Natural killer cell treated with Interleukin-12 subunit alpha and Interleukin-12 subunit beta and Interleukin-15 and Interleukin-18, amount 100 ng/mL, for 72 hours (primary cell): ENCODE measurements around the gene RNF149. TPM values are rescaled to one million over a fixed set of nuclear protein-coding genes. Genes with fewer than 3 reads are reported as not detected.

ENCODE experiments used
- ATAC-seq, 2 donors: fragments of 150-1000 bp; cut with Tn5 transposase in 1 of 2; sonication (Bioruptor Pico), chemical (Tn5 transposase) in 1 of 2; 2 replicates each; pipeline ENCODE4 v1.10.0; 2021
- DNase-seq: peaks from one replicate; pipeline ENCODE4 v3.0.0; 2022; ENCODE audit warnings: low spot score
- H3K27ac Mint-ChIP-seq, 2 donors: 1 replicate in 1 of 2; 2 replicates in 1 of 2; pipeline ENCODE4 v1.8.0; 2022; ENCODE audit warnings: mixed read lengths in 2 of 2, mild to moderate bottlenecking in 1 of 2, moderate library complexity in 1 of 2
- H3K27me3 Mint-ChIP-seq, 2 donors: 1 replicate in 1 of 2; 2 replicates in 1 of 2; pipeline ENCODE4 v1.8.0; 2022; ENCODE audit warnings: mixed read lengths in 2 of 2
- H3K36me3 Mint-ChIP-seq: one replicate; pipeline ENCODE4 v1.8.0; 2022; ENCODE audit warnings: mixed read lengths
- H3K4me1 Mint-ChIP-seq, 2 donors: 1 replicate in 1 of 2; 2 replicates in 1 of 2; pipeline ENCODE4 v1.8.0; 2022; ENCODE audit warnings: low read depth in 2 of 2, mixed read lengths in 2 of 2, mild to moderate bottlenecking in 1 of 2
- H3K4me3 Mint-ChIP-seq: one replicate; pipeline ENCODE4 v1.8.0; 2022; ENCODE audit warnings: mixed read lengths
- H3K9me3 Mint-ChIP-seq: 2 replicates; pipeline ENCODE4 v1.8.0; 2022; ENCODE audit warnings: mixed read lengths
- total RNA-seq, 2 donors: library from RNA; stranded (reverse); gene quantifications; one replicate each; pipeline ENCODE4 v1.2.3, GENCODE V29; 2022

RNF149 gene
- total RNA-seq, 2 donors from 2014 or later: 85.6 to 123 TPM

DNA sequence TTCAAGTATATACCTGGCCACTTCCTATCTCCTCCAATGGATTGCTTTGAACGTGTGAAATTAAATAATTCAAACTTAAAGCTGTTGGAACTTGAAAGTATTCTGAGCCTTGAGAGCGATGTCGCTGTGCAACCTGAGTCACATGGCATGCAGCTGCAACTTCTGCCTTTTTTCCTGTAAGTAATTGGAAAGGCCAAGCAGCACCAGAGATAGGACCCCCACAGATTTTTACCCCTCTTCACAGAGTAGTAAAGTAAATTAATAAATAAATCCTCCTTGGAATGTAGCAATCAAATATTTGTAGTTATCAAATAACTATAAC, 3.2 kb upstream of the RNF149 start:
- H3K27ac Mint-ChIP-seq: peak overlapping the region; percentile 95

DNA sequence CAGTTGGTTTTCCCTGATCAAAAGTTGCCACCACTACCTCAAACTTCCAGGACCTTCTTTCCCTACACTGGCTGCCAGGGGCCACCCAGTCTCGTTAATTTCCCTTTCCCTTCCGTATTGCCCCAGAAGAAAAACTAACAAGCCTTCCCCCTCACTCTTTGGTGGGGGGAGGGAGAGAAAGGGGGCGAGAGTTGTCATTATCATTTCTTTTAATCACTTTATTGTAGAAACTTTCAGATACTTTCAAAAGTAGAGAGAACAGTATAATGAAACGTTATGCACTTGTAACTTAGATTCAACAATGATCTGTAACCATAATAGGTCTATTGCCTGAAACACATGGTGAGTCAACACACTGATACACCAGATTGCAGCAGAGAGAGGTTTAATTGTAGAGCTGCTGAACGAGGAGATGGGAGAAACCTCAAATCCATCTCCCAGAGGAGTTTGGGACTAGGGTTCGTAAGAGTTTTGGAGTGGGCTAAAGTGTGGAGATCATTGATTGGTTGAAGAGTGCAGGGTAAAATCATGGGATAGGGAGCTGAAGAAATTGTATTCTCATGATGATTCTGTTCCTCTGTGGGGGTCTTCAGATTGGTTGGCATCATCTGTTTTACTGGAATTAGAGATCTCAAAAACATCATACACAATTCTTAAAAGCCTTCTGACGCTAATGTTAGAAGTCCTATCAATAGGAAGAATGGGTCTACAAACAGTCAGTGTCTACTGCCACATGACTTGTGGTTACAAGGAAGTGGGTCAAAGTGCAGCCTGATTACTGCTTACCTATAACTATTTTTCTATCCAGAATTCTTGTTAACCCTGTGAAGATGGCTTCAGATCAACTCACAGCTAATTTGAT, 2.6 kb upstream of the RNF149 start:
- ATAC-seq (no peak), DNase-seq (no peak)
- Mint-ChIP-seq H3K4me3 (peak overlapping the region; percentile 96), H3K9me3 (no peaks in the 10 kb centered on the region), H3K27ac (peak overlapping the region; percentile 95), H3K36me3 (peaks cover 6% of the 10 kb centered on the region), H3K27me3 (no peaks in the 10 kb centered on the region), H3K4me1 (peaks cover 41 to 48% of the 10 kb centered on the region in 2 donors)

More for the DNA sequence above, 3.2 kb upstream of the RNF149 start:
- H3K27me3 Mint-ChIP-seq: no peaks in the 10 kb centered on the region
- no peaks in the 10 kb centered on the region for H3K9me3 Mint-ChIP-seq
- peak overlapping the region; percentile 96 for H3K4me3 Mint-ChIP-seq
- peaks cover 7% of the 10 kb centered on the region for H3K36me3 Mint-ChIP-seq
- H3K4me1 Mint-ChIP-seq: peaks cover 38 to 42% of the 10 kb centered on the region in 2 donors
- ATAC-seq: no peak
- DNase-seq: no peak

DNA sequence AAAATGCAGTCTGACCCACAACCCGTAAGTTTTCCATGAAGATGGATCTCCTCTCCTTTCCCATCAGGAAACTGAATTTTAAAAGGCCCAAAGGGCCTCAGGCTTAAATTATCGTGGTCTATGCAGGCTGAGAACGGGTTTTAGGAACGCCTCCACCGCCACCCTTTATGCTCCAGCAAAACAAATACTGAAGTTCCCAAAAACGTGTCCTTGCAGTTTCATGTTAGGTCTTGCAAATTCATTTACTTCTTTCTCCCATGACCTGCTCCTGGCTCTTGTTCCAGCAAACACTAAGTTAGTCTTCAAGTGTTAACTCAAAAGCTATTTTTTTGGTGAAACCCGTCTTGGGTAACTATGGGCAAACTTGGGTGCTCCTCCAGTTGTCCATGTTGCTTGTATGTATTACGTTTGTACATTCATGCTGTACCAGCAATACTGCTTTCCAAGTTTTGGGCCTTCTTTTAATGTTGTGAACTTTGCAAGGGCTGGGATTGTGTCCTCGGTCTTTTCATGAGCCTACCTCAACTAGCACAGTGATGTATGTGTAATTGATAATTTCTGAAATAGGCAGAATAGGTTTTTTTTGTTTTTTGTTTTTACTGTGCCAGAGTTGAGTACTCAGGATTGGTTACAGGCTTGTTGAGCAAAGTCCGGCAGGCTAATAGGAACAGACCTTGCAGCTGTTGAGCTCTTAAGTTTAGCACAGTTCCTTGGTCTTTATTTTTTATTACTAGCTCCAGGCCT, 1.8 kb upstream of the RNF149 start:
- H3K4me3 Mint-ChIP-seq: peak overlapping the region; percentile 96
- H3K4me1 Mint-ChIP-seq: peaks cover 49 to 56% of the 10 kb centered on the region in 2 donors
- peaks cover 13% of the 10 kb centered on the region for H3K36me3 Mint-ChIP-seq

DNA sequence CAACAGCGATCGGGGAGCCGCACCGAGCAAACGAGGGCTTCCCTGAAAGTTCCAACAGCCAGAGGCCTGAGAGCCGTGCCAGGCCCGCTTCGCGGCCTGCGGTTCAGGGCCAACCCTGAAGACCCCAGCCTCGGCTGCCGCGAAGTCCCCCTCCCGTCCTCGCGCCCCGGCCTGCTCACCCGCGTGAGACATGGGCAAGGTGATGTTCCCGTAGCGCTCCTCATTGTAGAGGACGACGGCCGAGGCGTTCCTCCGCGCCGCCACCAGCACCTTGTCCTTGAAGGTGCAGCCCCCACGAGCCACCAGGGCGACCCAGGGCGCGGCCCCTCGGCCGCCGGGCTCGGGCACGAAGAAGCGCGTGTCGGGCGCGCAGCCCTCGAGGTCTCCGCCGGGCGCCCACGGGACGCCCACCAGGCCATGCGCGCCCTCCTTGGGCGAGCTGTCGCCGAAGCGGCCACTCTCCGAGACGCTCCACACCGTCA, 510 bp downstream of the RNF149 start:
- H3K4me3 Mint-ChIP-seq: peak overlapping the region; percentile 96
- DNase-seq (no peak), ATAC-seq (peak in 1 of 2 donors; percentile 21)
- no peaks in the 10 kb centered on the region for H3K9me3 Mint-ChIP-seq
- H3K27me3 Mint-ChIP-seq: no peaks in the 10 kb centered on the region
- peak overlapping the region; percentile 95 for H3K27ac Mint-ChIP-seq
- peaks cover 15% of the 10 kb centered on the region for H3K36me3 Mint-ChIP-seq
- H3K4me1 Mint-ChIP-seq: peaks cover 58 to 62% of the 10 kb centered on the region in 2 donors

More for the DNA sequence above, 1.8 kb upstream of the RNF149 start:
- Mint-ChIP-seq H3K27me3 (no peaks in the 10 kb centered on the region), H3K27ac (peak overlapping the region; percentile 95), H3K9me3 (no peaks in the 10 kb centered on the region)
- DNase-seq (no peak), ATAC-seq (no peak)

DNA sequence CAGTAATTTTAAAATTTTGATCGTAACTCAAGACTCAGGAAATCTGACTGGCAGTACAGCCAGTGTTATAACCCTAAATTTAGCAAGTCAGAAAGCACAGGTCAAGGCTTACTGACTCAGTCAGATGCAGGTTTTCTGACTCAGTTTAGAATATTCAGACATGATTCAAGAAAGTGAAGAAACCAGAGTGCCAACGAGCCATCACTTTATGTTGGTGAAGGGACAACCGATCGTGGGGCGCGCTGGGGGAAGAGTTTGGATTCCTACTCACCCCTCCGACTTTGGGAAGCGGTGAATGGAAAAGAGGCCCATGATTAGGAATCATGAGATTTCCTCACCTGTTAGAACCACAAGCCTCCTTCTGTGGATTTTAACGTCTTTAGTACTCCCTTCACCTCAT, 998 bp downstream of the RNF149 start:
- no peaks in the 10 kb centered on the region for H3K9me3 Mint-ChIP-seq
- DNase-seq (no peak), ATAC-seq (peak in 1 of 2 donors; percentile 22)
- peak overlapping the region; percentile 95 for H3K27ac Mint-ChIP-seq
- H3K27me3 Mint-ChIP-seq: no peaks in the 10 kb centered on the region
- H3K4me3 Mint-ChIP-seq: peak overlapping the region; percentile 96
- H3K4me1 Mint-ChIP-seq: peaks cover 58 to 66% of the 10 kb centered on the region in 2 donors
- peaks cover 15% of the 10 kb centered on the region for H3K36me3 Mint-ChIP-seq

DNA sequence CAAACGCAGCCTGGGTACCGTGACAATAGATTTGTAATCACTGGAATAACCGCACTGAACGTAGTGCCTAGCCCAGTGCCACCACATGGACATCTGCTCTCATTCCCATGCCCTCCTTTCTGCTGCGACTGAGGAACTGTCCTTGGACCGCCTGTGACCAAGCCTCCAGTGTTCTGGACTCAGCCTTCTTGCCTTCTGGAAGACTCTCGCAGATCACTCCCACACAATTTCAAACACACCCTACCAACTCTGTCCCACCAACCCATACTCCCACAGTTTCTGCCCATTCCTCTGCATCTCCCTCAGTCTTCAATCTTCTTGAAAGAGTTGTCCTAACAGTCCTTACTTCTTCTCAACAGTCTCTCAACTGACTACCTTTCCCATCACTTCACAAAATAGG, 2.1 kb downstream of the RNF149 start:
- no peak for ATAC-seq
- peaks cover 55 to 73% of the 10 kb centered on the region in 2 donors for H3K4me1 Mint-ChIP-seq
- H3K27me3 Mint-ChIP-seq: no peaks in the 10 kb centered on the region
- H3K4me3 Mint-ChIP-seq: peak overlapping the region; percentile 96
- no peaks in the 10 kb centered on the region for H3K9me3 Mint-ChIP-seq
- DNase-seq: no peak
- peak overlapping the region; percentile 95 for H3K27ac Mint-ChIP-seq
- peaks cover 15% of the 10 kb centered on the region for H3K36me3 Mint-ChIP-seq

DNA sequence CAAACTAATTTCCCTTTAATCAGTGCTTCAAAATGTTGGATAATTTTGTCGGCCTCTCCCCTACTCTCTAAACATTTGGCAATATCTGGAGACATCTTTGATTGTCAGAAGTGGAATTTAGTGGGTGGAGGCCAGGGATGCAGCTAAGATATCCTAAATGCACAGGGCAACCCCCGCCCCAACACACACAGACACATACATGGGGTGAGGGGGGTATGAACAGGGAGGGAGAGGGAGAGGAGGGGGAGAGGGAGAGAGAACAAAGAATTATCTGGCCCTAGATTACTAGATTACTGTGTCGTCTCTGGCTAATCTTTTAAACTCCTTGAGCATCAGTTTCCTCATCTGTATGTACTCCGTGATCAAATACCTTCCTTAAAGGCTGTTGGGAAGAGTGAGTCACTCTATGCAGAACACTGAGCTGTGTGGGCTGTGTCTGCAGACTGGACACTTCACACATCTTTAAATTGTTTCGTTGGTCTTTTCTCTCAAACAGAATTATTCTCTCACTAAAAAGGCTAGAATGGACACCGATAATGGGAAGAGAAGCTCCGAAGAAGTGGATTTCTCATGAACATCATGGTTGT, 2.9 kb downstream of the RNF149 start:
- Mint-ChIP-seq H3K36me3 (peaks cover 15% of the 10 kb centered on the region), H3K4me1 (peaks cover 53 to 72% of the 10 kb centered on the region in 2 donors), H3K27ac (peak overlapping the region; percentile 95), H3K4me3 (peak overlapping the region; percentile 96), H3K9me3 (no peaks in the 10 kb centered on the region), H3K27me3 (no peaks in the 10 kb centered on the region)
- ATAC-seq (no peak), DNase-seq (no peak)

DNA sequence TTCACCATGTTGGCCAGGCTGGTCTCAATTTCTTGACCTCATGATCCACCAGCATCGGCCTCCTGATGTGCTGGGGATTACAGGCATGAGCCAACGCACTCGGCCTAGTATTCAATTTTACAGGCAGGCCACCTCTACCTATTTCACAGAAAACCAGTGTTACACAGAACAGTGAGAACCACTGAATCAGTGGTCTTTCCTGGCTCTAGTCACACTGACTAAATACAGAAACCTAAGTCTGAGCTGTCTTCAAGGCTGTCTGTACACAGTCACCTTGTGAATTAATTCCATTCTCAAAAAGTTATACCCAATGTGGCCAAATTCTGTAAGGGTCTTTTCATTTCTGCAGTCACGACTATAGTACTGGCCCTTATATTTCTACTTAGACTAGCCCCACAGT, 3.5 kb downstream of the RNF149 start:
- peak; percentile 69 for DNase-seq
- ATAC-seq: peak; percentile 48 to 58
- H3K27me3 Mint-ChIP-seq: no peaks in the 10 kb centered on the region
- H3K4me3 Mint-ChIP-seq: peak overlapping the region; percentile 96
- H3K9me3 Mint-ChIP-seq: no peaks in the 10 kb centered on the region
- H3K4me1 Mint-ChIP-seq: peaks cover 49 to 69% of the 10 kb centered on the region in 2 donors
- H3K36me3 Mint-ChIP-seq: peaks cover 15% of the 10 kb centered on the region
- H3K27ac Mint-ChIP-seq: peak overlapping the region; percentile 95

DNA sequence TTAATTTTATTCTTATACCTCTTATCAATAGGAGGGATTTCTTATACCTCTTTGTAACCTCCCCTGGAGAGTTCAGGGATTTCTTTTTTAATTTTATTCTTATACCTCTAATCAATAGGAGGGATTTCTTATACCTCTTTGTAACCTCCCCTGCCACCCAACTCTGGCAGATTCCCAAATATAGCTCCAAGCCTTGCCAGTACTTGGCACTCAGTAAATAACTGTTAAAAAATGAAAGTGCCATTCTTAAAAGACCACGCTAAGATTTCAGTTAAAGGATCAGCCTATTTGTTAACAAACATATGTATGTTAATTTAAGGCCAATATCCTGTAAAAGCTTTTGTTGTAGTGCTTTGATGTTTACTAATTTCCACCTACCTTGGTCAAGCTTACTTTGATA, 4.8 kb downstream of the RNF149 start:
- H3K4me1 Mint-ChIP-seq: peaks cover 56 to 70% of the 10 kb centered on the region in 2 donors
- peak overlapping the region; percentile 95 for H3K27ac Mint-ChIP-seq
- no peaks in the 10 kb centered on the region for H3K9me3 Mint-ChIP-seq
- no peak for ATAC-seq
- H3K27me3 Mint-ChIP-seq: no peaks in the 10 kb centered on the region
- peaks cover 15% of the 10 kb centered on the region for H3K36me3 Mint-ChIP-seq
- no peak for DNase-seq
- H3K4me3 Mint-ChIP-seq: peak overlapping the region; percentile 96

DNA sequence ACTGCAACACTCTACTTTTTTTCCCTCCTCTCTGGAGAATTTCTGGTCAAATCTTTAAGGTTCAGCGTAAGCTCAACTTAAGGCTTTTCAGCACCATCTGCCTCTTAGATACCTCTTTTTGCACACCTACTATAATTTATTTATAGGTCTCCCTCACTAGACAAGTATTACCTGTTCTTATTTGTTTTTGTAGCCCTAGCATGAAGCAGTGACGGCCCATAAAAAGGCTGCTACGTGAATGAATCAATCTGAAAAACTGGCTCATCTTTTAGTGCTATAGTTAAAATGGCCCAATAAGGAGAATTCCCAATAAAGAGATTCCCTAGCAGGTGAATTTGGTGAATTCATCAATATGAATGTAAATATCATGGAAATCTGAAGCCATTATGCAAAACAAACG, 6.5 kb downstream of the RNF149 start:
- H3K36me3 Mint-ChIP-seq: peaks cover 15% of the 10 kb centered on the region
- DNase-seq: no peak
- no peaks in the 10 kb centered on the region for H3K27me3 Mint-ChIP-seq
- H3K4me3 Mint-ChIP-seq: peak overlapping the region; percentile 40
- H3K9me3 Mint-ChIP-seq: no peaks in the 10 kb centered on the region
- H3K4me1 Mint-ChIP-seq: peaks cover 67 to 81% of the 10 kb centered on the region in 2 donors
- ATAC-seq: no peak
- peak overlapping the region; percentile 59 to 70 for H3K27ac Mint-ChIP-seq

DNA sequence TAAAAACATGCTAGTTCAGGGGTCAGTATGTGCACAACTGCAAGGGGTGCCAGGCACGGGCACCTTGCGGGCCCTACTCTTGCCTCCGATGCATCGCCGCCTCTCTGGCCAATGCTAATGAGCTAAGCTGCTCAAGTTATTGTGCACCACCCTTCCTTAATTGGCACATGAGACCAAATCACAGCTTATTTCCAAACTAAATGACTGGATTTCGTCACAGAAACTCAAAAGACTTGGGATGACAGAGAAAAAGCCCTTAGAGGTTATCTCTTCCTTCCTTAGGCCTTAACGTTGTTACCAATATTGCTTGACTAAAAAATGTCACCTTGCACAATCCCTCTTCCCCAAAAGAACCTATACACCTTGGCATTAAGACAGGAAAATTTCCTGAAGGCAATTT, 7.7 kb downstream of the RNF149 start:
- Mint-ChIP-seq H3K27me3 (no peaks in the 10 kb centered on the region), H3K9me3 (no peaks in the 10 kb centered on the region), H3K4me1 (peaks cover 68 to 78% of the 10 kb centered on the region in 2 donors), H3K4me3 (peak overlapping the region; percentile 67), H3K27ac (peak overlapping the region; percentile 59 to 70), H3K36me3 (peaks cover 10% of the 10 kb centered on the region)
- DNase-seq (no peak), ATAC-seq (no peak)

DNA sequence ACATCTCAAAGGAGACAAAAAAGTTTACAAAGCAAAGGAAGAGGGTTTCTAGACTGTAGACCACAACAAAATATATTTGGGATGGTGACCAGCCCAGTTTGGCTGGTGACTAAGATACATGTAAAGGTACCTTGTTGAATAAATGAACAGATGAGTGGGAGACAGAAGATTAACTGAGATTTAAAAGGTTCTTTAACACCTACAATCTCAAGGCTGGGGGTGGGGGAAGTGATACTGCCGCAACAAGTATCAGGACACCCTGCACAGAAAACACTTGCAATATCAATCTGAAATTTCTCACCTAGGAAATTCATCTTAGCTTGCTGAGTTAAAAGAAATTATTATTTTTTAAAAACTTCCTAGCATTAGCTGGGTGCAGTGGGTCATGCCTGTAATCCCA, 8.3 kb downstream of the RNF149 start:
- DNase-seq (no peak), ATAC-seq (no peak)
- Mint-ChIP-seq H3K4me1 (peaks cover 62 to 73% of the 10 kb centered on the region in 2 donors), H3K27me3 (no peaks in the 10 kb centered on the region), H3K9me3 (no peaks in the 10 kb centered on the region), H3K36me3 (peaks cover 5% of the 10 kb centered on the region), H3K27ac (peak overlapping the region; percentile 61 to 74), H3K4me3 (peak overlapping the region; percentile 83)

DNA sequence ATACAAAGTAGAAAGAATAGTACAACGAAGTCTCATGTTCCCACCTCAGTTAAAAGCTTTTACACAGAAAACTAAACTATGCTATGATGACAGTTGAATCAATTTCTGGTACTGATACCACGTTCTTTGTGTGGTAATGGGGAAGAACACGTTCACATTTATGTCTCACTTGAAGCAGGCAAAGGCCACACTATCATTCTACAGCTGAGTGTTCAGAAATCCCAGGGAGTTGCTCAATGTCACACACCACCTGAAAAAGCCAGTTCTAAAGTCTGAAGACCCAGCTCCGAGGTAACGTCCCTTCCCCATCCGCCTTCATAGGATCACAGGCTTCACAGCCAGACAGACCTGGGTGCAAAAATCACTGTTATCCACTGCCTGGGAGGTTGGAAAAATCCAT, 8.9 kb downstream of the RNF149 start:
- peak overlapping the region; percentile 83 for H3K4me3 Mint-ChIP-seq

More for the DNA sequence above, 8.9 kb downstream of the RNF149 start:
- Mint-ChIP-seq H3K4me1 (peaks cover 59 to 72% of the 10 kb centered on the region in 2 donors), H3K36me3 (peaks cover 4% of the 10 kb centered on the region), H3K27me3 (no peaks in the 10 kb centered on the region), H3K9me3 (no peaks in the 10 kb centered on the region), H3K27ac (peak overlapping the region; percentile 61 to 74)
- DNase-seq (no peak), ATAC-seq (peak; percentile 51 to 63)
